IMR-90 (cell line): ENCODE results near the gene FAM171A1. TPM values are rescaled to one million over a fixed set of nuclear protein-coding genes. Genes with fewer than 3 reads are reported as not detected.

Experiments used
- ATAC-seq: fragments of 200-7000 bp; cut with Tn5 transposase; 2 replicates; pipeline ENCODE4 v1.9.1; 2020; ENCODE audit warnings: low read depth, mild to moderate bottlenecking, moderate library complexity
- BruUV-seq: library from RNA; stranded (reverse); fragments of 400-500 nt; replicated peaks from 2 replicates; lab custom pipeline; 2021; lab: Mats Ljungman, UMichigan
- CTCF ChIA-PET: fragments of 300-600 bp; formaldehyde crosslinking; extraction: SDS; loops from one replicate; lab custom pipeline; 2021; ENCODE audit warnings: antibody characterized with exemption; lab: Yijun Ruan, JAX
- POLR2A ChIA-PET: fragments of 300-600 bp; sonication (Branson Sonifier 250); formaldehyde crosslinking; loops from one replicate; lab custom pipeline; 2022; ENCODE audit warnings: antibody characterized with exemption; ENCODE audit not compliant: unreplicated experiment; lab: Charles Lee
- DNase-seq: peaks from one replicate; pipeline ENCODE4 v3.0.0; 2013
- H2AFZ ChIP-seq: replicated peaks from 2 replicates; pipeline ENCODE3; 2013; ENCODE audit warnings: low read length, mild to moderate bottlenecking; ENCODE audit not compliant: poor library complexity
- H2AK5ac ChIP-seq: 2 replicates; pipeline ENCODE4 v1.6.1; 2013; ENCODE audit warnings: low read depth, low read length, inconsistent platforms
- H2AK9ac ChIP-seq: replicated peaks from 2 replicates; pipeline ENCODE3; 2013; ENCODE audit warnings: mild to moderate bottlenecking, low read depth, low read length, moderate library complexity; ENCODE audit not compliant: poor library complexity
- H2BK120ac ChIP-seq: 2 replicates; pipeline ENCODE4 v1.6.1; 2013; ENCODE audit warnings: low read depth, low read length, inconsistent platforms
- H2BK15ac ChIP-seq: 3 replicates; pipeline ENCODE4 v1.6.1; 2013; ENCODE audit warnings: low read depth, low read length, inconsistent platforms
- H2BK20ac ChIP-seq: 2 replicates; pipeline ENCODE4 v1.6.1; 2013; ENCODE audit warnings: low read depth, mild to moderate bottlenecking, inconsistent platforms, low read length, moderate library complexity
- H2BK5ac ChIP-seq: 2 replicates; pipeline ENCODE4 v1.6.1; 2013; ENCODE audit warnings: mild to moderate bottlenecking, low read depth, low read length, inconsistent platforms; ENCODE audit not compliant: poor library complexity, severe bottlenecking
- H3K14ac ChIP-seq: replicated peaks from 2 replicates; pipeline ENCODE4 v1.6.1; 2013; ENCODE audit warnings: low read depth, low read length, inconsistent platforms
- H3K18ac ChIP-seq: 2 replicates; pipeline ENCODE4 v1.6.1; 2013; ENCODE audit warnings: low read depth, low read length, control low read depth
- H3K23ac ChIP-seq: 2 replicates; pipeline ENCODE4 v1.6.1; 2013; ENCODE audit warnings: low read depth, low read length, inconsistent platforms
- H3K27ac ChIP-seq: 2 replicates; pipeline ENCODE4 v1.5.1; 2013; ENCODE audit warnings: mild to moderate bottlenecking, control low read depth, low read length; ENCODE audit not compliant: insufficient read depth
- H3K27me3 ChIP-seq: 2 replicates; pipeline ENCODE4 v1.6.1; 2013; ENCODE audit warnings: low read length; ENCODE audit not compliant: control insufficient read depth, insufficient read depth
- H3K36me3 ChIP-seq: 2 replicates; pipeline ENCODE4 v1.6.1; 2013; ENCODE audit warnings: low read length, mixed read lengths; ENCODE audit not compliant: control insufficient read depth, insufficient read depth
- H3K4ac ChIP-seq: 2 replicates; pipeline ENCODE4 v1.6.1; 2013; ENCODE audit warnings: low read depth, low read length, inconsistent platforms
- H3K4me1 ChIP-seq: 2 replicates; pipeline ENCODE4 v1.6.1; 2013; ENCODE audit warnings: low read length, mixed read lengths; ENCODE audit not compliant: control insufficient read depth, insufficient read depth
- H3K4me2 ChIP-seq: 2 replicates; pipeline ENCODE4 v1.6.1; 2013; ENCODE audit warnings: low read depth, mild to moderate bottlenecking, control low read depth, low read length, moderate library complexity
- H3K4me3 ChIP-seq: 2 replicates; pipeline ENCODE4 v1.5.1; 2013; ENCODE audit warnings: low read depth, mild to moderate bottlenecking, control low read depth, low read length, moderate library complexity; ENCODE audit not compliant: insufficient read depth
- H3K56ac ChIP-seq: 2 replicates; pipeline ENCODE4 v1.6.1; 2013; ENCODE audit warnings: low read length, inconsistent platforms; ENCODE audit not compliant: insufficient read depth; ENCODE audit errors: extremely low read depth
- H3K79me1 ChIP-seq, 2 experiments: 2 replicates each; pipeline ENCODE4 v1.6.1; 2013; ENCODE audit warnings: low read length in 2 of 2, inconsistent platforms in 1 of 2, low read depth in 1 of 2
- H3K9ac ChIP-seq: 2 replicates; pipeline ENCODE4 v1.6.1; 2013; ENCODE audit warnings: low read depth, low read length, control low read depth
- H3K9me1 ChIP-seq: 2 replicates; pipeline ENCODE4 v1.6.1; 2013; ENCODE audit warnings: low read length, inconsistent platforms; ENCODE audit not compliant: insufficient read depth
- H3K9me3 ChIP-seq: 2 replicates; pipeline ENCODE4 v1.6.1; 2013; ENCODE audit warnings: low read length; ENCODE audit not compliant: control insufficient read depth, insufficient read depth
- H4K20me1 ChIP-seq: 2 replicates; pipeline ENCODE4 v1.6.1; 2013; ENCODE audit warnings: low read length, inconsistent platforms; ENCODE audit not compliant: insufficient read depth
- H4K5ac ChIP-seq: 2 replicates; pipeline ENCODE4 v1.6.1; 2013; ENCODE audit warnings: mild to moderate bottlenecking, low read depth, low read length, control low read depth
- H4K8ac ChIP-seq, 2 experiments: 2 replicates each; pipeline ENCODE4 v1.6.1; 2013; ENCODE audit warnings: low read depth in 2 of 2, low read length in 2 of 2, control low read depth in 1 of 2, inconsistent platforms in 1 of 2
- H4K91ac ChIP-seq: 2 replicates; pipeline ENCODE4 v1.6.1; 2013; ENCODE audit warnings: low read depth, low read length, inconsistent platforms; ENCODE audit not compliant: insufficient read depth
- CTCF ChIP-seq: conservative IDR thresholded peaks from 2 replicates; pipeline ENCODE4 v1.5.1; 2012; ENCODE audit warnings: mild to moderate bottlenecking, low read depth, low read length, improper control_type of control experiment
- FOS ChIP-seq: fragments of 150-350 bp; IDR thresholded peaks from 2 replicates; pipeline ENCODE4 v1.6.1; 2016; ENCODE audit warnings: low read depth, low read length
- MAFK ChIP-seq: IDR thresholded peaks from 2 replicates; pipeline ENCODE4 v1.6.1; 2012; ENCODE audit warnings: low read depth, low read length, improper control_type of control experiment
- RAD21 ChIP-seq: IDR thresholded peaks from 2 replicates; pipeline ENCODE4 v1.6.1; 2012; ENCODE audit warnings: low read length, improper control_type of control experiment
- RFX5 ChIP-seq: IDR thresholded peaks from 2 replicates; pipeline ENCODE4 v1.8.0; 2012; ENCODE audit warnings: low read depth, mild to moderate bottlenecking, low read length, moderate library complexity
- SMC3 ChIP-seq: fragments of 150-350 bp; IDR thresholded peaks from 2 replicates; pipeline ENCODE4 v1.6.1; 2016; ENCODE audit warnings: low read depth, mild to moderate bottlenecking, antibody characterized with exemption, low read length, moderate library complexity
- WGBS, 2 experiments: methylation state at CpG; one replicate each; pipeline versions ENCODE4 v1.1.5 to v1.1.7; 2013; ENCODE audit warnings: missing lambda C conversion rate in 2 of 2; ENCODE audit not compliant: insufficient read length in 1 of 2; ENCODE audit errors: extremely low coverage in 2 of 2; 5-methylcytosine and 5-hydroxymethylcytosine counted together
- dilution Hi-C: fragments of 300-500 bp; cut with HindIII; formaldehyde crosslinking; loops from one replicate; pipeline ENCODE4 v1.14.3; 2018; ENCODE audit warnings: low sequenced_read_pairs; ENCODE audit not compliant: unreplicated experiment
- in situ Hi-C: fragments of 300-500 bp; cut with MboI; formaldehyde crosslinking; loops from 3 replicates; pipeline ENCODE4 v1.14.3; 2019; ENCODE audit warnings: low sequenced_read_pairs, inconsistent platforms, mixed read lengths
- intact Hi-C: fragments of 100-400 bp; cut with micrococcal nuclease; formaldehyde crosslinking; loops from 2 replicates; pipeline ENCODE4 v1.10.0; 2022
- polyA plus RNA-seq, 3 experiments: library from polyadenylated mRNA; depleted of rRNA; stranded (reverse); fragments of >200 nt; gene quantifications; 2 replicates each; pipeline ENCODE4 v1.2.3, GENCODE V29; 2012; ENCODE audit warnings: low replicate concordance in 1 of 3
- total RNA-seq: library from RNA; depleted of rRNA; stranded (reverse); fragments of >200 nt; gene quantifications from 2 replicates; pipeline ENCODE4 v1.2.3, GENCODE V29; 2012

The FAM171A1 gene
- total and polyA plus RNA-seq, 2 of the 4 experiments (the other 2 are of a cell fraction), result 20.3 to 30.6 TPM

DNA sequence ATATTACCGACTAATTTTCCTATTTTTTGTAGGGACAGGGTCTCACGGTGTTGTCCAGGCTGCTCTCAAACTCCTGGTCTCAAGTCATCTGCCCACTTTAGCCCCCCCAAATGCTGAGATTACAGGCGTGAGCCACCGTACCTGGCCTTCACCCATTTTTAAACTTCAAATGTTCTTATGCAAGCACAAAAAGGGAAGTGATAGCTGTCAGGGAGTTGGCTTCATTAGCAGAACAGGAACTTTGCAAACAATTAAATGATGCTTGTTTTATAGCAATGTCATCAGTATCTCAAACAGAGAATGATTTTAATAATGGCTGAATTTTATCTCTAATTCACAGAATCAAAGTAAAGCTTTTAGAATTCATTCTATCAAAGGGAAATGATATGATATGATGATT is 49.8 kb upstream of the FAM171A1 start (continued):
- no peak for TF ChIP-seq CTCF
- TF ChIP-seq MAFK, result no peak

DNA sequence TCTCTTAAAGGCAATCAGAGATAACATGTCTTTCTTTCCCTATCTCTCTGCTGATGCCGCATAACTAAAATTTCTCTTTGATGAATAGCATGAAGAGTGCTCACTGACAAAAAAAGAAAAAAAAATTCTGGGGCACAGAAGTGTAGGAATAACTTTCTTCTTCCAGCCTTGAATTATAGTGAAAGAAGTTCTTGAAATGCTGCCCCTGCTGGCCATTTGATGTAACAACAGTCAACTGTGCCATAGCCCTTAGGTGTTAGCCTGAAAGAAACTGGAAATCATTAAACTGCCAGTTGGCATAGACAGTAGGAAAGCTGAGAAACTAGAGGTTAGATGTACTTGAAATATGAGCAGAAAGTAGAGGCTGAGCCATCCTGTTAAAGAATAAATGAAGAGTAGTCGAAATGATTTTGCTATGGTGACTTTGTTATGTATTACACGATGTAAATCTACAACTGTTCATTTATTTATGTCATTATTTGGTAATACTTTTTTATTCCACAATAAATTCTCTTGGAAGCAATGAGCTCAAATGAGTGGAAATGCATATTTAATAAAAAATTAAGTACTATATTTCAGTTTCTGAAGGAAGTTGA is 48.3 kb upstream of the FAM171A1 start:
- H3K23ac ChIP-seq, result no peak overlapping the region
- H3K4me3 ChIP-seq, result no peak overlapping the region
- no peak overlapping the region for H2BK20ac ChIP-seq
- TF ChIP-seq FOS (no peak), SMC3 (no peak), CTCF (peak; percentile 59), MAFK (no peak), RAD21 (peak; percentile 27; the same call in 1 of the 2 replicates), RFX5 (no peak)
- peaks cover 2% of the 10 kb centered on the region; the same call in 1 of the 2 replicates for H3K27me3 ChIP-seq
- no CpG with 5 or more reads among the region's 3 CpGs for WGBS, 2 experiments
- dilution Hi-C loops (no loop called here), in situ Hi-C loops (no loop called here), intact Hi-C loops (no loop called here)
- H3K4me2 ChIP-seq, result no peak overlapping the region
- no peak overlapping the region for H4K8ac ChIP-seq
- no peak overlapping the region for H2BK120ac ChIP-seq
- H2BK5ac ChIP-seq, result no peak overlapping the region
- no peaks in the 10 kb centered on the region for H3K9me1 ChIP-seq
- ChIA-PET CTCF (interaction anchor here (0.6 to 1.5 kb wide), 5 partner anchors 9 to 484 kb away, joined by 3 to 6 read pairs (median 5); no protein-coding TSS in a partner anchor), POLR2A (no interaction called here)
- H3K4ac ChIP-seq, result no peak overlapping the region
- H4K20me1 ChIP-seq, result no peaks in the 10 kb centered on the region
- no peaks in the 10 kb centered on the region for H3K79me1 ChIP-seq
- no peak overlapping the region for H3K14ac ChIP-seq
- H3K9ac ChIP-seq, result no peak overlapping the region
- H3K36me3 ChIP-seq, result no peaks in the 10 kb centered on the region
- no TSS peak for BruUV-seq
- no peak overlapping the region for H2AK5ac ChIP-seq
- H2AFZ ChIP-seq, result no peak overlapping the region
- no peak overlapping the region for H3K27ac ChIP-seq
- ATAC-seq (peak; percentile 72; the same call in 1 of the 2 replicates), DNase-seq (peak; percentile 42)
- H4K5ac ChIP-seq, result no peak overlapping the region
- H3K9me3 ChIP-seq, result no peaks in the 10 kb centered on the region
- H3K4me1 ChIP-seq, result no peaks in the 10 kb centered on the region
- no peak overlapping the region for H2AK9ac ChIP-seq
- no peak overlapping the region for H4K91ac ChIP-seq
- no peak overlapping the region for H2BK15ac ChIP-seq
- no peak overlapping the region for H3K18ac ChIP-seq
- H3K56ac ChIP-seq, result no peak overlapping the region
